Lung (tissue), 12 donors: ENCODE measurements around the gene DDX51. TPM values are rescaled to one million over a fixed set of nuclear protein-coding genes. Genes with fewer than 3 reads are reported as not detected.

Experiments
- ATAC-seq: fragments of 200-7000 bp; cut with Tn5 transposase; one replicate; pipeline ENCODE4 v1.9.1; 2020; ENCODE audit warnings: moderate number of reproducible peaks; ENCODE audit not compliant: insufficient read depth, low FRiP score
- DNase-seq, 3 donors: peaks; one replicate each; pipeline ENCODE4 v3.0.0-alpha.2; 2013 to 2017
- H3K27ac ChIP-seq, 2 donors: one replicate each; pipeline ENCODE4 v1.5.1; 2013; ENCODE audit warnings: mild to moderate bottlenecking in 2 of 2, moderate library complexity in 2 of 2, control low read depth in 1 of 2, inconsistent platforms in 1 of 2, low read depth in 1 of 2, low read length in 1 of 2
- H3K27me3 ChIP-seq, 3 donors: one replicate each; pipeline ENCODE4 v1.5.1; 2013; ENCODE audit warnings: low read length in 2 of 3; ENCODE audit not compliant: control insufficient read depth in 3 of 3, insufficient read depth in 3 of 3
- H3K36me3 ChIP-seq, 4 donors: one replicate each; pipeline ENCODE4 v1.5.1; 2013; ENCODE audit warnings: low read length in 4 of 4, mild to moderate bottlenecking in 1 of 4, moderate library complexity in 1 of 4; ENCODE audit not compliant: control insufficient read depth in 4 of 4, insufficient read depth in 4 of 4
- H3K4me1 ChIP-seq, 5 donors: one replicate each; pipeline ENCODE4 v1.5.1; 2013; ENCODE audit warnings: low read length in 5 of 5, mild to moderate bottlenecking in 2 of 5, moderate library complexity in 1 of 5; ENCODE audit not compliant: control insufficient read depth in 5 of 5, insufficient read depth in 5 of 5
- H3K4me3 ChIP-seq: one replicate; pipeline ENCODE4 v1.5.1; 2013; ENCODE audit warnings: mild to moderate bottlenecking, control low read depth, moderate library complexity
- H3K9ac ChIP-seq, 2 donors: one replicate each; pipeline ENCODE4 v1.5.1; 2013; ENCODE audit warnings: low read length in 2 of 2, control low read depth in 1 of 2; ENCODE audit not compliant: insufficient read depth in 1 of 2
- H3K9me3 ChIP-seq, 4 donors: one replicate each; pipeline ENCODE4 v1.5.1; 2013; ENCODE audit warnings: low read length in 3 of 4, mild to moderate bottlenecking in 1 of 4, moderate library complexity in 1 of 4; ENCODE audit not compliant: control insufficient read depth in 4 of 4, insufficient read depth in 3 of 4
- CTCF ChIP-seq: IDR thresholded peaks from 2 replicates; pipeline ENCODE4 v1.5.1; 2012; ENCODE audit warnings: mild to moderate bottlenecking; ENCODE audit errors: control extremely low read depth, extremely low read depth
- WGBS, 2 donors: extraction: QIAGEN DNeasy Blood & Tissue Kit; methylation state at CpG; one replicate each; pipeline ENCODE4 v1.1.7; 2013; 5-methylcytosine and 5-hydroxymethylcytosine counted together
- polyA plus RNA-seq, 2 donors: library from polyadenylated mRNA; stranded (reverse); fragments of 200-250 nt; gene quantifications; one replicate each; pipeline ENCODE4 v1.2.1, GENCODE V29; 2013
- total RNA-seq, 2 donors: library from RNA; depleted of rRNA in 1 of 2; stranded (reverse); fragments of >200 nt in 1 of 2; gene quantifications; one replicate each; pipeline ENCODE4 v1.2.1, GENCODE V29; 2014 to 2021
- donor health status: control.
- donor health status: control.
- donor health status: Bipolar disorder and iron deficiency.
- donor health status: healthy.
- donor health status: DM: yes; HTN: yes; CAD: no.

DDX51 gene
- total and polyA plus RNA-seq, 4 donors, result 15.0 to 25.9 (median 17.2) TPM

- ATAC-seq, result no peak
- WGBS, 2 donors, result 22 to 24% methylated on average over 20 of the region's 20 CpGs
- TF ChIP-seq CTCF, result no peak
- DNase-seq, result no peak
- peaks cover 0 to 16% (median 2%) of the 10 kb centered on the region in 4 donors for H3K9me3 ChIP-seq
- H3K4me1 ChIP-seq, result peaks cover 0 to 8% (median 6%) of the 10 kb centered on the region in 5 donors
- H3K27ac ChIP-seq, result peak overlapping the region; percentile 3 to 85
- peak overlapping the region; percentile 47 for H3K4me3 ChIP-seq
- H3K27me3 ChIP-seq, result peaks cover 0 to 58% (median 0%) of the 10 kb centered on the region in 3 donors
- H3K36me3 ChIP-seq, result no peaks in the 10 kb centered on the region
- peak overlapping the region in 1 of 2 donors; percentile 61 for H3K9ac ChIP-seq
Observed at GRCh38 chr12:132188916-132189325, 44.8 kb upstream of the DDX51 start.

- H3K27me3 ChIP-seq, result peaks cover 0 to 56% (median 0%) of the 10 kb centered on the region in 3 donors
- no peak overlapping the region for H3K4me3 ChIP-seq
- no peak overlapping the region for H3K27ac ChIP-seq
- ATAC-seq (no peak), DNase-seq (no peak)
- H3K9me3 ChIP-seq, result peaks cover 0 to 12% (median 0%) of the 10 kb centered on the region in 4 donors
- 86 to 88% methylated on average over 21 of the region's 21 CpGs for WGBS, 2 donors
- peaks cover 0 to 8% (median 6%) of the 10 kb centered on the region in 5 donors for H3K4me1 ChIP-seq
- no peak overlapping the region for H3K9ac ChIP-seq
- no peak for TF ChIP-seq CTCF
- no peaks in the 10 kb centered on the region for H3K36me3 ChIP-seq
Observed at GRCh38 chr12:132188451-132188901, 44.4 kb upstream of the DDX51 start.

- whole genome bisulfite sequencing, 2 donors, result 88 to 92% methylated on average over 33 to 35 of the region's 35 CpGs
- no peak for DNase-seq
- Histone ChIP-seq H3K9ac (no peak overlapping the region), H3K4me3 (no peak overlapping the region), H3K27ac (no peak overlapping the region), H3K36me3 (no peaks in the 10 kb centered on the region), H3K27me3 (peaks cover 0 to 56% (median 0%) of the 10 kb centered on the region in 3 donors), H3K9me3 (peaks cover 0 to 9% (median 0%) of the 10 kb centered on the region in 4 donors), H3K4me1 (peaks cover 0 to 8% (median 6%) of the 10 kb centered on the region in 5 donors)
- no peak for TF ChIP-seq CTCF
- no peak for ATAC-seq
Observed at GRCh38 chr12:132187646-132188450, 43.7 kb upstream of the DDX51 start.
